OCI-LY1 (cell line): ENCODE results near the gene RNF6.

Source experiments
- H2AFZ ChIP-seq: fragments of 200-600 bp; sonication (generic), shearing (Covaris generic); 2 replicates; pipeline ENCODE4 v1.6.0; 2014; ENCODE audit warnings: antibody characterized with exemption, mild to moderate bottlenecking, low read length
- H3F3A ChIP-seq: fragments of 200-600 bp; sonication (generic), shearing (Covaris generic); 2 replicates; pipeline ENCODE4 v1.6.0; 2014; ENCODE audit warnings: mild to moderate bottlenecking, antibody characterized with exemption, low read length, moderate library complexity; ENCODE audit not compliant: insufficient read depth
- H3K27ac ChIP-seq: fragments of 200-600 bp; sonication (generic); 2 replicates; pipeline ENCODE4 v1.5.1; 2014; ENCODE audit warnings: low read length, mixed run types, mild to moderate bottlenecking, low read depth; ENCODE audit not compliant: poor library complexity, severe bottlenecking
- H3K27me3 ChIP-seq: fragments of 200-600 bp; sonication (generic); 2 replicates; pipeline ENCODE4 v1.6.0; 2014; ENCODE audit warnings: antibody characterized with exemption, mild to moderate bottlenecking, low read length, moderate library complexity; ENCODE audit not compliant: insufficient read depth
- H3K36me3 ChIP-seq: fragments of 200-600 bp; sonication (generic); 2 replicates; pipeline ENCODE4 v1.6.1; 2014; ENCODE audit warnings: mild to moderate bottlenecking, antibody characterized with exemption, low read length, moderate library complexity, mixed read lengths; ENCODE audit not compliant: insufficient read depth
- H3K4me1 ChIP-seq: fragments of 200-600 bp; sonication (generic); 2 replicates; pipeline ENCODE4 v1.5.1; 2014; ENCODE audit warnings: mild to moderate bottlenecking, low read length, moderate library complexity; ENCODE audit not compliant: insufficient read depth, severe bottlenecking
- H3K4me2 ChIP-seq: fragments of 200-600 bp; sonication (generic), shearing (Covaris generic); 2 replicates; pipeline ENCODE4 v1.6.1; 2014; ENCODE audit warnings: low read length
- H3K4me3 ChIP-seq: fragments of 200-600 bp; sonication (generic); 2 replicates; pipeline ENCODE4 v1.5.1; 2014; ENCODE audit warnings: low read length, low read depth, mild to moderate bottlenecking, mixed read lengths; ENCODE audit not compliant: poor library complexity, severe bottlenecking
- H3K79me2 ChIP-seq: fragments of 200-600 bp; shearing (Covaris generic); 2 replicates; pipeline ENCODE4 v1.6.1; 2016; ENCODE audit warnings: mixed run types, low read length, mixed read lengths; ENCODE audit not compliant: insufficient read depth
- H3K9ac ChIP-seq: fragments of 200-600 bp; sonication (generic), shearing (Covaris generic); 2 replicates; pipeline ENCODE4 v1.6.1; 2014; ENCODE audit warnings: mild to moderate bottlenecking, low read length, mixed read lengths
- H3K9me2 ChIP-seq: fragments of 200-600 bp; sonication (generic), shearing (Covaris generic); 2 replicates; pipeline ENCODE4 v1.6.1; 2014; ENCODE audit warnings: low read depth, mild to moderate bottlenecking, low read length, mixed read lengths
- H3K9me3 ChIP-seq: fragments of 200-600 bp; shearing (Covaris generic); 2 replicates; pipeline ENCODE4 v1.6.1; 2014; ENCODE audit warnings: low read length, mixed read lengths
- H4K20me1 ChIP-seq: fragments of 200-600 bp; sonication (generic), shearing (Covaris generic); 2 replicates; pipeline ENCODE4 v1.6.0; 2016; ENCODE audit warnings: mild to moderate bottlenecking, low read length; ENCODE audit not compliant: insufficient read depth
- EZH2 ChIP-seq: fragments of 200-600 bp; sonication (generic), shearing (Covaris generic); IDR thresholded peaks from 2 replicates; pipeline ENCODE4 v1.8.0; 2017; ENCODE audit warnings: borderline replicate concordance, mixed run types, mild to moderate bottlenecking, antibody characterized with exemption, low read length, moderate library complexity, mixed read lengths
- TF ChIP-seq, protein P1 (sequence below): fragments of 200-600 bp; sonication (generic), shearing (Covaris generic); IDR thresholded peaks from 2 replicates; pipeline ENCODE4 v1.5.1; 2017; ENCODE audit warnings: mild to moderate bottlenecking, antibody characterized with exemption, low read length, moderate library complexity, mixed read lengths

RNF6 gene

DNA sequence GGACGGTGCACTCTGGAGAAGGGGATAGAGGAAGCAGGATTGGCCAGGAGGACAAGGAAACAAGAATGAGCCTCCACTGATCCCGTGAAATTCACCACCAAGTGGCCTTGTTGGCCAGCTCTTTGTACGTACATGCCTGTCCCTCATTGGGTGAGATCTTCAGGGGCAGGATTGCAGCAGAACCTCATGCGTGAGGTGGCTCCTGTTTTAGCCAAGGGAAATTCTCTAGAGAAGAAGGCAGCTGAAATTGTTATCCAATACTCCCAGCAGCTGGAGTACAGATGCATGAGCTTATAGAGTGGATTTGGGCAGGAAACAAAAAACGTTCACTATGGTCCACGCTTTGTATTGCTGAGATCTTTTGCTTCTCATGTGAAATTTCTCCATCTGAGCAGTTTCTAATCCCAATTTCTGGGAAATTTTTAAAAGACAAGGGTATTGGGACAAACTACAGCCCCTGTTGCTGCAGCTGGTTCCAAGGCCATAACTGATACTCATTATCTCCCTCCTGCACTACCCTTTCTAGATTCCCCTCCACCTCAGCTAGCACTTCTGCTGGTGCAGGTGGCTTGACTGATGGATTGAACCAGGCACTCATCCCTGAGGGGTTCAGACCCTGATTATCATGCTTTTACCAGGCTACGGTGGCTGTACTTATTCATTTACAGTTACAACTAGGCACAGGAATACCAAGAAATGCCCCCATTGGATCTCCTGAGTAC, 3.9 kb upstream of the RNF6 start:
- peaks cover 5% of the 10 kb centered on the region for H3K79me2 ChIP-seq
- no peak overlapping the region for H2AFZ ChIP-seq
- H3K9ac ChIP-seq = no peak overlapping the region
- H3K4me3 ChIP-seq = no peak overlapping the region
- H3K4me2 ChIP-seq = no peak overlapping the region
- H3F3A ChIP-seq = no peaks in the 10 kb centered on the region
- no peaks in the 10 kb centered on the region for H3K27me3 ChIP-seq
- no peak overlapping the region for H3K27ac ChIP-seq
- peaks cover 9% of the 10 kb centered on the region for H3K4me1 ChIP-seq
- no peaks in the 10 kb centered on the region for H3K36me3 ChIP-seq
- no peaks in the 10 kb centered on the region for H3K9me3 ChIP-seq
- no peaks in the 10 kb centered on the region for H4K20me1 ChIP-seq
- H3K9me2 ChIP-seq = no peaks in the 10 kb centered on the region
- TF ChIP-seq, protein P1, sequence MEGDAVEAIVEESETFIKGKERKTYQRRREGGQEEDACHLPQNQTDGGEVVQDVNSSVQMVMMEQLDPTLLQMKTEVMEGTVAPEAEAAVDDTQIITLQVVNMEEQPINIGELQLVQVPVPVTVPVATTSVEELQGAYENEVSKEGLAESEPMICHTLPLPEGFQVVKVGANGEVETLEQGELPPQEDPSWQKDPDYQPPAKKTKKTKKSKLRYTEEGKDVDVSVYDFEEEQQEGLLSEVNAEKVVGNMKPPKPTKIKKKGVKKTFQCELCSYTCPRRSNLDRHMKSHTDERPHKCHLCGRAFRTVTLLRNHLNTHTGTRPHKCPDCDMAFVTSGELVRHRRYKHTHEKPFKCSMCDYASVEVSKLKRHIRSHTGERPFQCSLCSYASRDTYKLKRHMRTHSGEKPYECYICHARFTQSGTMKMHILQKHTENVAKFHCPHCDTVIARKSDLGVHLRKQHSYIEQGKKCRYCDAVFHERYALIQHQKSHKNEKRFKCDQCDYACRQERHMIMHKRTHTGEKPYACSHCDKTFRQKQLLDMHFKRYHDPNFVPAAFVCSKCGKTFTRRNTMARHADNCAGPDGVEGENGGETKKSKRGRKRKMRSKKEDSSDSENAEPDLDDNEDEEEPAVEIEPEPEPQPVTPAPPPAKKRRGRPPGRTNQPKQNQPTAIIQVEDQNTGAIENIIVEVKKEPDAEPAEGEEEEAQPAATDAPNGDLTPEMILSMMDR = no peak
- TF ChIP-seq EZH2 = no peak

DNA sequence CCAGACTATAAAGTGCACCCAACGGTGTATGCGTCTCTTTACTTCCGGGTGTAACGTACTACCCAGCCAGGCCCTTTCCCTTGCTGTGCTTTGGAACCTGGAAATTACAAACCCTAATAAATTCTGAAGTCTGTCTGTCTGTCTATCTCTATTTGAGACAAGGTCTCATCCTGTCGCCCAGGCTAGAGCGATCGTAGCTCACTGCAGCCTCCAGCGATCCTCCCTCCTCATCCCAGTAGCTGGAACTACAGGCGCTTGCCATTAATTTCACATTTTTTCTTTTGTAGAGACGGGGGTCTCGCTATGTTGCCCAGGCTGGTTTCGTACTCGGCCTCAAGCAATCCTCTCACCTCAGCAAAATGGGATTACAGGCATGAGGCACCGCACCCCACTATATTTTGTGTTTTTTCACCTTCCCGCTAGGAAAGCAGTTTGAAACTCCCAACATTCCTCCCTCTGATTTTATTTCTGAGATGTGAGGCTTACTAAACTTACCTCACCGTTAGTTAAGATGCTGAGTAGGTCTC, 469 bp upstream of the RNF6 start:
- Histone ChIP-seq H3K4me2 (peak overlapping the region; percentile 67), H3K9ac (peak overlapping the region; percentile 91), H3K79me2 (peaks cover 12% of the 10 kb centered on the region), H3K4me1 (peaks cover 23% of the 10 kb centered on the region), H4K20me1 (no peaks in the 10 kb centered on the region), H2AFZ (peak overlapping the region; percentile 63), H3F3A (no peaks in the 10 kb centered on the region), H3K27ac (peak overlapping the region; percentile 84), H3K36me3 (peaks cover 27% of the 10 kb centered on the region), H3K9me3 (no peaks in the 10 kb centered on the region), H3K9me2 (no peaks in the 10 kb centered on the region), H3K27me3 (no peaks in the 10 kb centered on the region), H3K4me3 (peak overlapping the region; percentile 88)
- TF ChIP-seq, protein P1 = no peak
- no peak for TF ChIP-seq EZH2

DNA sequence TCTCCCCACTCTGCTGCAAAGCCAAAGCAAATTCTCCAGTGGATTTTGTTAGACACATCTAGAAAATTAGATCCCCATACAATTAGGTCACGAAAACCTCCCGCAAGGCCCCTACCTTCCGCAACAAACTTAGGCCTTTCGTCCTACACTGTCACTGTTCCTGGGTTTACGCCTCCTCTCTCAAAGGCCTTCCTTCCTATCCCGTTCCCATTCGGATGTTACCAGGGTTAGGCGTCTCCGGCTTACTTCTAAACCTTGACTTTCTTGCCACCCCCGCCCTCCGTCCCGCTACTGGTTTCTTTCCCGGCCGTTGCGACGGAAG, 754 bp downstream of the RNF6 start:
- peak overlapping the region; percentile 67 for H3K4me2 ChIP-seq
- H3K4me3 ChIP-seq = peak overlapping the region; percentile 88
- H3K27ac ChIP-seq = peak overlapping the region; percentile 84
- peak overlapping the region; percentile 91 for H3K9ac ChIP-seq
- no peaks in the 10 kb centered on the region for H4K20me1 ChIP-seq
- H3F3A ChIP-seq = no peaks in the 10 kb centered on the region
- no peaks in the 10 kb centered on the region for H3K27me3 ChIP-seq
- TF ChIP-seq EZH2 = no peak
- TF ChIP-seq, protein P1 = no peak
- H3K4me1 ChIP-seq = peaks cover 23% of the 10 kb centered on the region
- no peaks in the 10 kb centered on the region for H3K9me2 ChIP-seq
- 0 out of 2 replicates have a peak overlapping the region, but pooled peaks have one; percentile 11 for H2AFZ ChIP-seq
- peaks cover 39% of the 10 kb centered on the region for H3K36me3 ChIP-seq
- peaks cover 12% of the 10 kb centered on the region for H3K79me2 ChIP-seq
- H3K9me3 ChIP-seq = no peaks in the 10 kb centered on the region
